ENCODE measurements around the gene BRPF3. TPM values are rescaled to one million over a fixed set of nuclear protein-coding genes. Genes with fewer than 3 reads are reported as not detected.
"Not testable (repeated sequence)": the region's sequence is repeated elsewhere in the genome, so short reads cannot be mapped to it uniquely, and the experiment has no call there.

The BRPF3 gene
- total and polyA plus RNA-seq, 3 experiments from 2014 or later: 8.4 to 26.4 (median 22.4) TPM

DNA sequence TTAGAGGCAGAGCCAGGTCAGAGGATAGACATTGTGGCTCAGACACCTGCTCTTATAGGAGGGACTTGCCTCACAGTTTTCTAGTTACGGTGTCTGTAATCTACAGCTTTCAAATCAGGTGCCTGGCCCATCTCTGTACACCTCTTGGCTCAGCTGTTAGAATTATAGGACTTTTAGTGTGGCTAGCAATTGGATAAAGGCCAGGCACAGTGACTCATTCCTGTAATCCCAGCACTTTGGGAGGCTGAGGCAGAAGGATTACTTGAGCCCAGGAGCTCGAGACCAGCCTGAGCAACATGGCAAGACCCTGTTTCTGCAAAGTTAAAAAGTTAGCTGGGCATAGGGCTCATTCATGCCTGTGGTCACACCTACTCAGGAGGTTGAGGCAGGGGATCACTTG, 20.0 kb downstream of the BRPF3 start:
- H3K4me3 ChIP-seq (ENCODE audit: low read length): no peak overlapping the region
- ChIA-PET POLR2A (no interaction called here), CTCF (interaction anchor here (1.2 kb wide), 1 partner anchor 122 kb away, joined by 3 read pairs; no protein-coding TSS in a partner anchor)
- Mint-ChIP-seq H3K4me1 (peaks cover 0 to 3% (median 0%) of the 10 kb centered on the region in 3 donors), H3K4me3 (no peak overlapping the region), H3K9me3 (no peaks in the 10 kb centered on the region), H3K27ac (peak overlapping the region in 1 of 8 donors; percentile 84), H3K27me3 (no peaks in the 10 kb centered on the region), H3K36me3 (peaks cover 4 to 91% (median 23%) of the 10 kb centered on the region in 3 donors)
- no peak for DNase-seq
- H3K4me1 ChIP-seq (ENCODE audit: insufficient read depth, low read length): no peaks in the 10 kb centered on the region
- H3K27me3 ChIP-seq (ENCODE audit: insufficient read depth, low read length, poor library complexity, severe bottlenecking): no peaks in the 10 kb centered on the region
- no peak overlapping the region for H3K27ac ChIP-seq (ENCODE audit: low read depth, low read length)
- H3K9me3 ChIP-seq (ENCODE audit: low read length): no peaks in the 10 kb centered on the region
- H3K36me3 ChIP-seq (ENCODE audit: insufficient read depth, low read length): peaks cover 50% of the 10 kb centered on the region

DNA sequence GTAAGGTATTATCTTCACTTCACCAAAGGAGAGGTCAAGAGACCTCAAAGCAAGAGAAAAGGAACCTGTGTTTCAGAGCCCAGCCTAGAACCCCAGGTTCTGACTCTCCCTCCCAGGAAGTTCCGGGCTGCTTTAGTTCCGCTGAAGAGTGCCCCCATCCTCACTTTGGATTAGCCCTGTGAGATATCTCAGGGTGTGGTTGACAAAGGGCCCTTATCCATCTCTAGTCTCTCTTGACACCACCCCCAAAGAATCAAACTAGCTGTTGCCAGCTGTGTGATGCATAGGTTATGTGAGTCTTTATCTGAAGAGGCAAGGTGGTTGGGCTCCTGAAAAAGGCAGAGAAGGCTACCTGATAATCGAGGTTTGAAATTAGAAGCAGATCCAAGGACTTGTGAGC, 20.6 kb downstream of the BRPF3 start:
- Histone ChIP-seq H3K27ac (ENCODE audit: low read depth, low read length) (no peak overlapping the region), H3K27me3 (ENCODE audit: insufficient read depth, low read length, poor library complexity, severe bottlenecking) (no peaks in the 10 kb centered on the region), H3K9me3 (ENCODE audit: low read length) (no peaks in the 10 kb centered on the region), H3K4me1 (ENCODE audit: insufficient read depth, low read length) (no peaks in the 10 kb centered on the region), H3K36me3 (ENCODE audit: insufficient read depth, low read length) (peaks cover 47% of the 10 kb centered on the region), H3K4me3 (ENCODE audit: low read length) (no peak overlapping the region)
- H3K4me1 Mint-ChIP-seq: peaks cover 0 to 3% (median 0%) of the 10 kb centered on the region in 3 donors
- no peak overlapping the region for H3K4me3 Mint-ChIP-seq
- H3K36me3 Mint-ChIP-seq: peaks cover 3 to 91% (median 22%) of the 10 kb centered on the region in 3 donors
- H3K9me3 Mint-ChIP-seq: no peaks in the 10 kb centered on the region
- ChIA-PET POLR2A (interaction anchor here (0.6 kb wide), 1 partner anchor 80 kb away, joined by 8 read pairs; no protein-coding TSS in a partner anchor), CTCF (no interaction called here)
- no peak for DNase-seq
- peak overlapping the region in 2 of 8 donors; percentile 3 to 51 for H3K27ac Mint-ChIP-seq
- no peaks in the 10 kb centered on the region for H3K27me3 Mint-ChIP-seq

DNA sequence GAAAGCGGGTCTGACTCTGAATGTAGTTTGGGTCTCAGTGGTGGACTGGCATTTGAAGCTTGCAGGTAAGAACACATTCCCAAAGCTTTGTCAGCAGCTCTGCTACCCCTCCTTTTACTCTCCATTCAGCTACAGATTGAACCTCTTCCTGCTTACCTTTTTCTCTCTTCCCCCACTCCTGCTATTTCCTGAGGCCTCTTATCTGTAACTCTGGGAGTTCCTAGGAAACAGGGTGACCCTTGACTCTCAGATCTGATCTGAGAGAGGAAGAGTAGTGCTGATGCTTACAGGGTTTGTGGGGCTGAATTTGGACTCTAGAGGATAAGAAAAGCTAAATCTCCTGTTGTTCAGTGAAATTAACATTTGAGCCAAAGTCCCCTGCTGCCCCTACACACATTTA, 21.4 kb downstream of the BRPF3 start:
- Mint-ChIP-seq H3K4me3 (no peak overlapping the region), H3K36me3 (peaks cover 2 to 95% (median 21%) of the 10 kb centered on the region in 3 donors), H3K4me1 (peaks cover 0 to 3% (median 0%) of the 10 kb centered on the region in 3 donors), H3K27me3 (no peaks in the 10 kb centered on the region), H3K27ac (peak overlapping the region in 1 of 8 donors; percentile 28), H3K9me3 (no peaks in the 10 kb centered on the region)
- no peak for DNase-seq
- no peak overlapping the region for H3K27ac ChIP-seq (ENCODE audit: low read depth, low read length)
- no peaks in the 10 kb centered on the region for H3K9me3 ChIP-seq (ENCODE audit: low read length)
- no peaks in the 10 kb centered on the region for H3K4me1 ChIP-seq (ENCODE audit: insufficient read depth, low read length)
- no peak overlapping the region for H3K4me3 ChIP-seq (ENCODE audit: low read length)
- CTCF ChIA-PET: no interaction called here
- H3K27me3 ChIP-seq (ENCODE audit: insufficient read depth, low read length, poor library complexity, severe bottlenecking): no peaks in the 10 kb centered on the region
- peaks cover 52% of the 10 kb centered on the region for H3K36me3 ChIP-seq (ENCODE audit: insufficient read depth, low read length)
- POLR2A ChIA-PET: interaction anchor here (0.6 kb wide), 1 partner anchor 80 kb away, joined by 8 read pairs; no protein-coding TSS in a partner anchor

GRCh38 chr6:36218516-36218915, 22.0 kb downstream of the BRPF3 start:
- H3K27ac ChIP-seq (ENCODE audit: low read depth, low read length); DNase-seq; H3K27me3 ChIP-seq (ENCODE audit: insufficient read depth, low read length, poor library complexity, severe bottlenecking); H3K9me3 Mint-ChIP-seq; H3K4me3 ChIP-seq (ENCODE audit: low read length); H3K27me3 Mint-ChIP-seq; POLR2A ChIA-PET; H3K4me1 Mint-ChIP-seq; H3K9me3 ChIP-seq (ENCODE audit: low read length); H3K4me1 ChIP-seq (ENCODE audit: insufficient read depth, low read length); H3K4me3 Mint-ChIP-seq: not testable (repeated sequence)
- peak overlapping the region in 1 of 8 donors; percentile 19 for H3K27ac Mint-ChIP-seq
- peaks cover 54% of the 10 kb centered on the region for H3K36me3 ChIP-seq (ENCODE audit: insufficient read depth, low read length)
- peaks cover 5 to 95% (median 21%) of the 10 kb centered on the region in 3 donors for H3K36me3 Mint-ChIP-seq
- CTCF ChIA-PET: interaction anchor here (0.6 kb wide), 1 partner anchor 1606 kb away, joined by 3 read pairs; no protein-coding TSS in a partner anchor

GRCh38 chr6:36219081-36219480, 22.5 kb downstream of the BRPF3 start:
- H3K4me3 ChIP-seq (ENCODE audit: low read length): no peak overlapping the region
- peaks cover 52% of the 10 kb centered on the region for H3K36me3 ChIP-seq (ENCODE audit: insufficient read depth, low read length)
- ChIA-PET POLR2A (no interaction called here), CTCF (interaction anchor here (0.6 kb wide), 1 partner anchor 1606 kb away, joined by 3 read pairs; no protein-coding TSS in a partner anchor)
- no peak overlapping the region for H3K27ac ChIP-seq (ENCODE audit: low read depth, low read length)
- no peaks in the 10 kb centered on the region for H3K27me3 Mint-ChIP-seq
- peaks cover 0 to 3% (median 0%) of the 10 kb centered on the region in 3 donors for H3K4me1 Mint-ChIP-seq
- no peaks in the 10 kb centered on the region for H3K9me3 Mint-ChIP-seq
- DNase-seq: no peak
- no peaks in the 10 kb centered on the region for H3K27me3 ChIP-seq (ENCODE audit: insufficient read depth, low read length, poor library complexity, severe bottlenecking)
- peaks cover 5 to 92% (median 16%) of the 10 kb centered on the region in 3 donors for H3K36me3 Mint-ChIP-seq
- no peaks in the 10 kb centered on the region for H3K4me1 ChIP-seq (ENCODE audit: insufficient read depth, low read length)
- no peak overlapping the region for H3K27ac Mint-ChIP-seq
- no peaks in the 10 kb centered on the region for H3K9me3 ChIP-seq (ENCODE audit: low read length)
- H3K4me3 Mint-ChIP-seq: no peak overlapping the region

DNA sequence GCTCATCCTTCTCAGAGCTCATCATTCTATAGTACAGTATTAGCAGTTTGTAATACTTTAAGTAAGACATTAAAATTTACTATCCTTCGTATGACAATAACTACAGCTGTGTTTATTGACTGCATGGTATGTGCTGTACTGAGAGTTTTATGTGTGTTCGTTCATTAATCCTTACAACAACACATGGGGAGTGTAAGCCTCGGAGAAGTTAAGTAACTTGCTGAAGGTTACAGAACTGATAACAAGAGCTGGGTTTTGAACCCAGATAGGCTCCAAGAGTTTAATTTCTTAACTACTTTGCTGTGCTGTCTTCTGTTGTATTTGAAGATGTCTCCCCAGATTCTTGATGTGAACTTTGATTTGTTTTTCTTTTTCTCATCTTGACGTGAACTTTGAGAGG, 23.7 kb downstream of the BRPF3 start:
- peaks cover 44% of the 10 kb centered on the region for H3K36me3 ChIP-seq (ENCODE audit: insufficient read depth, low read length)
- H3K4me3 ChIP-seq (ENCODE audit: low read length): no peak overlapping the region
- Mint-ChIP-seq H3K27ac (peak overlapping the region in 1 of 8 donors; percentile 66), H3K9me3 (no peaks in the 10 kb centered on the region), H3K4me1 (peaks cover 0 to 3% (median 3%) of the 10 kb centered on the region in 3 donors), H3K4me3 (no peak overlapping the region), H3K36me3 (peaks cover 5 to 93% (median 20%) of the 10 kb centered on the region in 3 donors), H3K27me3 (no peaks in the 10 kb centered on the region)
- H3K27me3 ChIP-seq (ENCODE audit: insufficient read depth, low read length, poor library complexity, severe bottlenecking): no peaks in the 10 kb centered on the region
- ChIA-PET CTCF (interaction anchor here (0.7 kb wide), 1 partner anchor 747 kb away, joined by 4 read pairs; no protein-coding TSS in a partner anchor), POLR2A (no interaction called here)
- no peaks in the 10 kb centered on the region for H3K4me1 ChIP-seq (ENCODE audit: insufficient read depth, low read length)
- no peaks in the 10 kb centered on the region for H3K9me3 ChIP-seq (ENCODE audit: low read length)
- no peak for DNase-seq
- no peak overlapping the region for H3K27ac ChIP-seq (ENCODE audit: low read depth, low read length)

DNA sequence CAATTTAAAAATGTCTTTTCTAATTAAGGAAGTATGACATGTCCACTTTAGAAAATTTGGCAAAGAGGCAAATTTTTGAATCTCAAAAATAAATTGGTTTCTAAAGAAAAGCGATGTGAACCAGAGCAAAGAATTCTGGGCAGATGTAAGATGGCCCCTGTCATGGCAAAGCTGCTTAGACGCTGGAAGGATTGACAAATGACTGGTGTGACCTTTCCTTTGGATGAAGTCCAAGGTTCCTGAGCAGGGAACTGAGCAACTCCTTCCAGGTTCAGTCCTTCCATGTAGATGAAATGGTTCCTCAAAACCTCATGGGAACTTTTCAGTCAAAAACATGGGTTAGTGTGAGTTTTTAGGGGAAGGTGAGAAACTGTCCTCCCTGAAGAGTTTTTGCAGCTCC, 25.1 kb downstream of the BRPF3 start:
- Mint-ChIP-seq H3K36me3 (peaks cover 5 to 91% (median 18%) of the 10 kb centered on the region in 3 donors), H3K9me3 (no peaks in the 10 kb centered on the region), H3K4me1 (peaks cover 0 to 3% (median 0%) of the 10 kb centered on the region in 3 donors), H3K27me3 (no peaks in the 10 kb centered on the region), H3K4me3 (no peak overlapping the region), H3K27ac (no peak overlapping the region)
- ChIA-PET CTCF (interaction anchor here (1.2 kb wide), 1 partner anchor 127 kb away, joined by 3 read pairs; no protein-coding TSS in a partner anchor), POLR2A (no interaction called here)
- Histone ChIP-seq H3K27ac (ENCODE audit: low read depth, low read length) (no peak overlapping the region), H3K36me3 (ENCODE audit: insufficient read depth, low read length) (peaks cover 30% of the 10 kb centered on the region), H3K9me3 (ENCODE audit: low read length) (no peaks in the 10 kb centered on the region), H3K4me3 (ENCODE audit: low read length) (no peak overlapping the region), H3K27me3 (ENCODE audit: insufficient read depth, low read length, poor library complexity, severe bottlenecking) (no peaks in the 10 kb centered on the region), H3K4me1 (ENCODE audit: insufficient read depth, low read length) (no peaks in the 10 kb centered on the region)
- DNase-seq: no peak

DNA sequence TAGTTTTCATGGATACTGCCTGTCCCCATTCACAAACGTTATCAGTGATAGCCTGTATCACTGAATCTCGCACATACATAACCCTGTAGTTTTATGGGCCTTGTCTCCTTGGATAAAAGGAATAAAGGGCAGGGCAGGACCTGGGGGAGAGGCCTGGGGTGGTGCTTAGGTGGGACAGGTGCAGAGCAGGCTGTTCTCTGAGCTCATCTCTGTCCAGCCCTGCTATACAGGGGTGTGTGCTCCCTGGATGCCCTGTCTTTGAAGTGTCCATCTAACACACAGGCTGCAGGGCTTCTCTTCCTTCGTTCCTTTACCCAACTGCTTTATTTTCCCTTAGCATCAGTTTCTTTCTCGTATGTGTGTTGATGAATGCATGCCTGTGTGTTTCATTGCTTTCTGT, 26.4 kb downstream of the BRPF3 start:
- Histone ChIP-seq H3K4me1 (ENCODE audit: insufficient read depth, low read length) (no peaks in the 10 kb centered on the region), H3K27me3 (ENCODE audit: insufficient read depth, low read length, poor library complexity, severe bottlenecking) (no peaks in the 10 kb centered on the region), H3K9me3 (ENCODE audit: low read length) (no peaks in the 10 kb centered on the region), H3K36me3 (ENCODE audit: insufficient read depth, low read length) (peaks cover 21% of the 10 kb centered on the region), H3K27ac (ENCODE audit: low read depth, low read length) (no peak overlapping the region), H3K4me3 (ENCODE audit: low read length) (no peak overlapping the region)
- no peak for DNase-seq
- Mint-ChIP-seq H3K4me1 (peaks cover 0 to 3% (median 0%) of the 10 kb centered on the region in 3 donors), H3K9me3 (no peaks in the 10 kb centered on the region), H3K27me3 (no peaks in the 10 kb centered on the region), H3K36me3 (peaks cover 8 to 92% (median 12%) of the 10 kb centered on the region in 3 donors), H3K4me3 (no peak overlapping the region), H3K27ac (peak overlapping the region in 2 of 8 donors; percentile 29 to 48)
- ChIA-PET CTCF (no interaction called here), POLR2A (no interaction called here)
